SK-N-MC (cell line): Measurements from ENCODE around the gene DCUN1D4.

ENCODE experiments used
- EZH2 ChIP-seq: fragments of 200-600 bp; sonication (generic); IDR thresholded peaks from one replicate; pipeline ENCODE4 v1.6.1; 2017; ENCODE audit warnings: antibody characterized with exemption
- POLR2AphosphoS5 ChIP-seq: IDR thresholded peaks from 2 replicates; pipeline ENCODE4 v1.6.1; 2012; ENCODE audit warnings: mild to moderate bottlenecking, low read depth, low read length, borderline replicate concordance

GRCh38 chr4:51906167-51906958 lies 63.4 kb downstream of the DCUN1D4 start:
- no peak for TF ChIP-seq EZH2
- TF ChIP-seq POLR2AphosphoS5, result no peak
